H9 (cell line): ENCODE data around the gene WIPI1. TPM values are rescaled to one million over a fixed set of nuclear protein-coding genes. Genes with fewer than 3 reads are reported as not detected.

ENCODE experiments used
- DNase-seq: peaks from one replicate; pipeline ENCODE4 v3.0.0-alpha.2; 2017
- H2AFZ ChIP-seq: one replicate; pipeline ENCODE4 v1.6.1; 2013; ENCODE audit warnings: mild to moderate bottlenecking, low read length, control low read depth, moderate library complexity
- H2AK5ac ChIP-seq: 2 replicates; pipeline ENCODE4 v1.6.1; 2013; ENCODE audit warnings: low read length, control low read depth, mixed read lengths; ENCODE audit not compliant: insufficient read length
- H2BK120ac ChIP-seq: one replicate; pipeline ENCODE4 v1.6.1; 2013; ENCODE audit warnings: low read depth, mild to moderate bottlenecking, low read length, control low read depth, inconsistent platforms; ENCODE audit not compliant: poor library complexity, severe bottlenecking
- H2BK12ac ChIP-seq: 2 replicates; pipeline ENCODE4 v1.6.1; 2013; ENCODE audit warnings: low read length, control low read depth, mixed read lengths, low read depth; ENCODE audit not compliant: insufficient read length
- H2BK15ac ChIP-seq: 2 replicates; pipeline ENCODE4 v1.6.1; 2013; ENCODE audit warnings: low read depth, low read length, control low read depth
- H2BK20ac ChIP-seq: one replicate; pipeline ENCODE4 v1.6.1; 2013; ENCODE audit warnings: low read depth, mild to moderate bottlenecking, low read length, control low read depth, inconsistent platforms; ENCODE audit not compliant: poor library complexity, severe bottlenecking
- H2BK5ac ChIP-seq: 2 replicates; pipeline ENCODE4 v1.6.1; 2013; ENCODE audit warnings: low read length, control low read depth, mixed read lengths; ENCODE audit not compliant: insufficient read length
- H3K14ac ChIP-seq: 2 replicates; pipeline ENCODE4 v1.6.1; 2013; ENCODE audit warnings: low read length, control low read depth; ENCODE audit not compliant: insufficient read depth
- H3K18ac ChIP-seq: 2 replicates; pipeline ENCODE4 v1.6.1; 2013; ENCODE audit warnings: low read depth, mild to moderate bottlenecking, mixed read lengths, low read length, control low read depth; ENCODE audit not compliant: insufficient read length
- H3K23ac ChIP-seq: 2 replicates; pipeline ENCODE4 v1.6.1; 2013; ENCODE audit warnings: low read length, control low read depth, mixed read lengths, low read depth; ENCODE audit not compliant: insufficient read length
- H3K23me2 ChIP-seq: 2 replicates; pipeline ENCODE4 v1.6.1; 2013; ENCODE audit warnings: low read depth, mild to moderate bottlenecking, mixed read lengths, low read length, control low read depth; ENCODE audit not compliant: insufficient read length, poor library complexity, severe bottlenecking
- H3K27ac ChIP-seq: 2 replicates; pipeline ENCODE4 v1.5.1; 2013; ENCODE audit warnings: low read length, control low read depth, mixed read lengths, low read depth; ENCODE audit not compliant: insufficient read length
- H3K27me3 ChIP-seq: 2 replicates; pipeline ENCODE4 v1.6.1; 2013; ENCODE audit warnings: low read length, control low read depth, inconsistent platforms; ENCODE audit not compliant: insufficient read depth
- H3K4ac ChIP-seq: 2 replicates; pipeline ENCODE4 v1.6.1; 2013; ENCODE audit warnings: low read depth, mild to moderate bottlenecking, control low read depth, inconsistent platforms, low read length, moderate library complexity
- H3K4me1 ChIP-seq: 2 replicates; pipeline ENCODE4 v1.6.1; 2013; ENCODE audit warnings: low read length, control low read depth, inconsistent platforms; ENCODE audit not compliant: insufficient read depth
- H3K4me2 ChIP-seq: 2 replicates; pipeline ENCODE4 v1.6.1; 2013; ENCODE audit warnings: low read length, control low read depth, mixed read lengths; ENCODE audit not compliant: insufficient read length, insufficient read depth
- H3K56ac ChIP-seq: 2 replicates; pipeline ENCODE4 v1.6.1; 2013; ENCODE audit warnings: low read depth, mild to moderate bottlenecking, mixed read lengths, low read length, control low read depth; ENCODE audit not compliant: insufficient read length
- H3K79me1 ChIP-seq: 2 replicates; pipeline ENCODE4 v1.6.1; 2013; ENCODE audit warnings: low read depth, mild to moderate bottlenecking, moderate library complexity, low read length, control low read depth, inconsistent platforms; ENCODE audit not compliant: insufficient read depth, poor library complexity, severe bottlenecking
- H3K79me2 ChIP-seq: 2 replicates; pipeline ENCODE4 v1.6.1; 2013; ENCODE audit warnings: low read length, control low read depth, inconsistent platforms; ENCODE audit not compliant: insufficient read depth
- H3K9ac ChIP-seq: 2 replicates; pipeline ENCODE4 v1.6.1; 2013; ENCODE audit warnings: low read length, control low read depth, mixed read lengths; ENCODE audit not compliant: insufficient read length; ENCODE audit errors: extremely low read depth
- H3K9me3 ChIP-seq: one replicate; pipeline ENCODE4 v1.6.1; 2013; ENCODE audit warnings: low read depth, low read length, inconsistent platforms; ENCODE audit not compliant: control insufficient read depth
- H3T11ph ChIP-seq: one replicate; pipeline ENCODE4 v1.6.1; 2013; ENCODE audit warnings: mild to moderate bottlenecking, low read length, control low read depth, inconsistent platforms
- H4K20me1 ChIP-seq: one replicate; pipeline ENCODE4 v1.6.1; 2013; ENCODE audit not compliant: control insufficient read depth, insufficient read length, insufficient read depth
- H4K5ac ChIP-seq: 2 replicates; pipeline ENCODE4 v1.6.1; 2013; ENCODE audit warnings: low read depth, mild to moderate bottlenecking, mixed read lengths, low read length, control low read depth; ENCODE audit not compliant: insufficient read length
- H4K8ac ChIP-seq: replicated peaks from 2 replicates; pipeline ENCODE4 v1.6.1; 2013; ENCODE audit warnings: low read length, control low read depth, mixed read lengths, low read depth; ENCODE audit not compliant: insufficient read length
- H4K91ac ChIP-seq: 2 replicates; pipeline ENCODE4 v1.6.1; 2013; ENCODE audit warnings: low read depth, mild to moderate bottlenecking, moderate library complexity, mixed read lengths, low read length, control low read depth; ENCODE audit not compliant: insufficient read length
- H3K27ac Mint-ChIP-seq, 3 experiments: 2 replicates in 2 of 3; 3 replicates in 1 of 3; pipeline ENCODE4 v1.8.0; 2020 to 2021; ENCODE audit warnings: mixed read lengths in 3 of 3, mild to moderate bottlenecking in 1 of 3, moderate library complexity in 1 of 3
- H3K27me3 Mint-ChIP-seq: 2 replicates; pipeline ENCODE4 v1.8.0; 2021; ENCODE audit warnings: low read depth, mild to moderate bottlenecking, moderate library complexity, mixed read lengths
- H3K36me3 Mint-ChIP-seq, 3 experiments: 2 replicates in 2 of 3; 3 replicates in 1 of 3; pipeline ENCODE4 v1.8.0; 2020 to 2021; ENCODE audit warnings: low read depth in 3 of 3, mixed read lengths in 3 of 3; ENCODE audit not compliant: insufficient read depth in 1 of 3
- H3K4me1 Mint-ChIP-seq, 2 experiments: 2 replicates each; pipeline ENCODE4 v1.8.0; 2020; ENCODE audit warnings: mixed read lengths in 2 of 2
- H3K4me3 Mint-ChIP-seq, 2 experiments: 2 replicates in 1 of 2; 3 replicates in 1 of 2; pipeline ENCODE4 v1.8.0; 2020 to 2021; ENCODE audit warnings: mild to moderate bottlenecking in 2 of 2, mixed read lengths in 2 of 2, moderate library complexity in 1 of 2
- H3K9me3 Mint-ChIP-seq, 2 experiments: 2 replicates in 1 of 2; 3 replicates in 1 of 2; pipeline ENCODE4 v1.8.0; 2020; ENCODE audit warnings: mild to moderate bottlenecking in 2 of 2, mixed read lengths in 2 of 2, moderate library complexity in 1 of 2
- WGBS: extraction: QIAGEN DNeasy Blood & Tissue Kit; methylation state at CpG from one replicate; pipeline ENCODE4 v1.1.7; 2013; ENCODE audit warnings: missing lambda C conversion rate, low lambda C conversion rate, mixed read lengths; ENCODE audit not compliant: insufficient read length; ENCODE audit errors: extremely low coverage; 5-methylcytosine and 5-hydroxymethylcytosine counted together
- total RNA-seq: library from RNA; stranded (reverse); gene quantifications from 2 replicates; pipeline ENCODE4 v1.2.1, GENCODE V29; 2021
- TF ChIP-seq, protein P1 (sequence below): fragments of 200-600 bp; sonication (generic); conservative IDR thresholded peaks from 3 replicates; pipeline ENCODE4 v1.8.0; 2021; ENCODE audit warnings: antibody characterized with exemption, mild to moderate bottlenecking

The WIPI1 gene
- total RNA-seq, 1 experiment from 2014 or later: 15.4 TPM

- Histone ChIP-seq H3K27me3 (no peaks in the 10 kb centered on the region), H3K56ac (no peak overlapping the region), H3K27ac (no peak overlapping the region), H3K14ac (no peak overlapping the region), H2BK12ac (no peak overlapping the region), H3K9ac (no peak overlapping the region), H3K79me1 (no peaks in the 10 kb centered on the region), H3K23ac (no peak overlapping the region), H4K8ac (no peak overlapping the region), H3K4me2 (no peak overlapping the region), H4K20me1 (no peaks in the 10 kb centered on the region), H3K4ac (no peak overlapping the region), H2BK15ac (no peak overlapping the region), H4K91ac (no peak overlapping the region), H3T11ph (no peak overlapping the region), H3K18ac (no peak overlapping the region), H3K79me2 (no peaks in the 10 kb centered on the region), H4K5ac (no peak overlapping the region), H3K4me1 (no peaks in the 10 kb centered on the region), H3K23me2 (no peaks in the 10 kb centered on the region), H2AK5ac (no peak overlapping the region), H2BK120ac (no peak overlapping the region), H2BK20ac (no peak overlapping the region), H2BK5ac (no peak overlapping the region), H3K9me3 (no peaks in the 10 kb centered on the region), H2AFZ (no peak overlapping the region)
- peaks cover 17 to 35% (median 26%) of the 10 kb centered on the region in 3 experiments for H3K36me3 Mint-ChIP-seq
- H3K27ac Mint-ChIP-seq: no peak overlapping the region
- DNase-seq: peak; percentile 69
- TF ChIP-seq, protein P1, sequence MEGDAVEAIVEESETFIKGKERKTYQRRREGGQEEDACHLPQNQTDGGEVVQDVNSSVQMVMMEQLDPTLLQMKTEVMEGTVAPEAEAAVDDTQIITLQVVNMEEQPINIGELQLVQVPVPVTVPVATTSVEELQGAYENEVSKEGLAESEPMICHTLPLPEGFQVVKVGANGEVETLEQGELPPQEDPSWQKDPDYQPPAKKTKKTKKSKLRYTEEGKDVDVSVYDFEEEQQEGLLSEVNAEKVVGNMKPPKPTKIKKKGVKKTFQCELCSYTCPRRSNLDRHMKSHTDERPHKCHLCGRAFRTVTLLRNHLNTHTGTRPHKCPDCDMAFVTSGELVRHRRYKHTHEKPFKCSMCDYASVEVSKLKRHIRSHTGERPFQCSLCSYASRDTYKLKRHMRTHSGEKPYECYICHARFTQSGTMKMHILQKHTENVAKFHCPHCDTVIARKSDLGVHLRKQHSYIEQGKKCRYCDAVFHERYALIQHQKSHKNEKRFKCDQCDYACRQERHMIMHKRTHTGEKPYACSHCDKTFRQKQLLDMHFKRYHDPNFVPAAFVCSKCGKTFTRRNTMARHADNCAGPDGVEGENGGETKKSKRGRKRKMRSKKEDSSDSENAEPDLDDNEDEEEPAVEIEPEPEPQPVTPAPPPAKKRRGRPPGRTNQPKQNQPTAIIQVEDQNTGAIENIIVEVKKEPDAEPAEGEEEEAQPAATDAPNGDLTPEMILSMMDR: no peak
- no peak overlapping the region for H3K4me3 Mint-ChIP-seq
- no peaks in the 10 kb centered on the region for H3K27me3 Mint-ChIP-seq
- H3K4me1 Mint-ChIP-seq: peaks cover 19% of the 10 kb centered on the region in 2 experiments
- H3K9me3 Mint-ChIP-seq: peaks cover 3% of the 10 kb centered on the region in 2 experiments; a peak in 3 of 5 replicates
- no CpG with 5 or more reads among the region's 6 CpGs for WGBS
These were observed 32.4 kb downstream of the WIPI1 start for GRCh38 chr17:68424861-68425260.
